ENCODE measurements around the gene TECTA. TPM values are rescaled to one million over a fixed set of nuclear protein-coding genes. Genes with fewer than 3 reads are reported as not detected.

The TECTA gene
- polyA plus RNA-seq, 2 donors = 0.09 to 0.22 TPM

DNA sequence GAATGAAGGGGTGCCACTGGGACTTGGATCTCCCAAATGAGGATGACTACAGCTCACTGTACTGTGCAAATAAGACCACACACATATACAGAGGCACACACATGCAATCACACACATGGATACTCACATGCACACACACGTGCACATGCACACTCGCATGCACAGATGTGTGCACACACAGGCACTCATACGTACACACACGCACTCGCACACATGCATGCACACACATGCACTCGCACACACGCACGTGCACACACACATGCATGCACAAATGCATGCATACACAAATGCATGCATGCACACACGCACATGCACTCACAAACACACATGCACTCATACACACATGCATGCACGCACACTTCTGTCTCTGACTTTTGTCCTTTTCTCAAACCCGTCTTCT is 36.0 kb downstream of the TECTA start:
- no peaks in the 10 kb centered on the region for H3K36me3 ChIP-seq (ENCODE audit: control insufficient read depth in 2 of 2, insufficient read depth in 2 of 2, low read length in 1 of 2)
- 86 to 92% methylated on average over 11 of the region's 11 CpGs for WGBS, 2 donors
- H3K4me1 ChIP-seq (ENCODE audit: control insufficient read depth in 2 of 2, insufficient read depth in 2 of 2, low read length in 1 of 2) = no peaks in the 10 kb centered on the region
- no peaks in the 10 kb centered on the region for H3K9me3 ChIP-seq (ENCODE audit: control insufficient read depth in 2 of 2, insufficient read depth in 1 of 2, low read depth in 1 of 2, low read length in 1 of 2)
- H3K4me3 ChIP-seq (ENCODE audit: low read depth in 1 of 2, low read length in 2 of 2) = no peak overlapping the region
- no peak overlapping the region for H3K27ac ChIP-seq (ENCODE audit: low read depth in 2 of 2, low read length in 1 of 2)
- H3K27me3 ChIP-seq (ENCODE audit: control insufficient read depth in 1 of 2, insufficient read depth in 2 of 2, low read length in 2 of 2) = no peaks in the 10 kb centered on the region

DNA sequence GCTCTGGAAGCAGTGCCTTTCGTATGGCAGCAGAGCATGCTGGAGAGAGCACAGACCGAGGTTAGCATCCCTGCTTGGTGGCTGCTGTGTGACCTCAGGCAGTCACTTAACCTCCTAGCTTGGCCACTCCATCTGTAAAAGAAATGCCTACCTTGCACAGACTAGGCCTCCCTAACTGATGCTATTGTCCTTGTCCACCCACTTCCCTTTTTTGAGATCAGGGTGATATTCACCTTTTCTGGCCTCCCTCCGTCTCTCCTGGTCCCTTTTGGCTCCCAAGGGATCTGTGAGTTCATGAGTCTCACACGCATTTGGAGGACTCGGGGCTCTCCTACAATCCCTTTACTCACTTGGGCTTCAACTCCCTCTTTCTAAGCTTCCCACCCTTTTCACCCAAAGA is 37.2 kb downstream of the TECTA start:
- Histone ChIP-seq H3K4me1 (ENCODE audit: control insufficient read depth in 2 of 2, insufficient read depth in 2 of 2, low read length in 1 of 2) (no peaks in the 10 kb centered on the region), H3K4me3 (ENCODE audit: low read depth in 1 of 2, low read length in 2 of 2) (no peak overlapping the region), H3K27ac (ENCODE audit: low read depth in 2 of 2, low read length in 1 of 2) (no peak overlapping the region), H3K36me3 (ENCODE audit: control insufficient read depth in 2 of 2, insufficient read depth in 2 of 2, low read length in 1 of 2) (no peaks in the 10 kb centered on the region), H3K27me3 (ENCODE audit: control insufficient read depth in 1 of 2, insufficient read depth in 2 of 2, low read length in 2 of 2) (no peaks in the 10 kb centered on the region), H3K9me3 (ENCODE audit: control insufficient read depth in 2 of 2, insufficient read depth in 1 of 2, low read depth in 1 of 2, low read length in 1 of 2) (no peaks in the 10 kb centered on the region)
- WGBS, 2 donors = 91 to 93% methylated on average over 5 of the region's 5 CpGs

DNA sequence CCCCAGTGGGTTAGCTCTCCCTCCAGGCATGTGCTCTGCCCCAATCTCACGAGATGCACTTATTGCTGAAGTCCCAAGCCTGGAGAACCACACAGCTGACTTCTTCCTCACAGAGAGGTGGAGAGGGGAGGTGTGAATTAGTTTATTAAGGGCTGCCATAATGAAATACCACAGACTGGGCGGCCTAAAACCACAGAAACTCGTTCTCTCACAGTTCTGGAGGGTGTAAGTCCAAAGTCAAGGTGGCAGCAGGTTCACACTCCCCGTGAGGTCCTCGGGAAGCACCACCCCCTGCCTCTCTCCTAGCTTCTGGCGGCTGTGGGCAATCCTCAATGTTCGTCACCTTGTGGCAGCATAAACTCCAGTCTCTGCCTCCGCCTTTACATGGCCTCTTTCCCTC is 39.3 kb downstream of the TECTA start:
- H3K4me3 ChIP-seq (ENCODE audit: low read depth in 1 of 2, low read length in 2 of 2) = no peak overlapping the region
- H3K4me1 ChIP-seq (ENCODE audit: control insufficient read depth in 2 of 2, insufficient read depth in 2 of 2, low read length in 1 of 2) = no peaks in the 10 kb centered on the region
- H3K27me3 ChIP-seq (ENCODE audit: control insufficient read depth in 1 of 2, insufficient read depth in 2 of 2, low read length in 2 of 2) = no peaks in the 10 kb centered on the region
- 64 to 72% methylated on average over 8 of the region's 8 CpGs for WGBS, 2 donors
- no peak overlapping the region for H3K27ac ChIP-seq (ENCODE audit: low read depth in 2 of 2, low read length in 1 of 2)
- no peaks in the 10 kb centered on the region for H3K36me3 ChIP-seq (ENCODE audit: control insufficient read depth in 2 of 2, insufficient read depth in 2 of 2, low read length in 1 of 2)
- no peaks in the 10 kb centered on the region for H3K9me3 ChIP-seq (ENCODE audit: control insufficient read depth in 2 of 2, insufficient read depth in 1 of 2, low read depth in 1 of 2, low read length in 1 of 2)

DNA sequence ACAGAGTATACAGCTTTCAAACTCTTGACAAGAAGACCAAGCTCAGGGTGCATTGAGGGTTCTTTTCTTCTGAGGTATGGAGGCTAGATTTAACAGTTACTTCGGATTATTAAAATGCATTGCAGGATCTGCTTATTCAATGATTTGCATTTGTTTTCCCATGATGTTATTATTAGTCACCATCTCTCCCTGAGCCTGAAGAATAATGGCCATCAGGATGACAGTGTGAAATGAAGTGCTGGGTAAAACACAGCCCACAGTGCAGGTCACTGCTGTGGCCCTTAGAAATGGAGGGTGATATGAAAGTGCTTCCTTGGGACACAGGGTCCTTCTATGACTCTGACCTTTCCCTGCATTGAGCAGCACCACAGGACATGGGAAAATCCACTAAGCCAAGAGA is 40.0 kb downstream of the TECTA start:
- no peak overlapping the region for H3K4me3 ChIP-seq (ENCODE audit: low read depth in 1 of 2, low read length in 2 of 2)
- peaks cover 0 to 2% of the 10 kb centered on the region in 2 donors for H3K36me3 ChIP-seq (ENCODE audit: control insufficient read depth in 2 of 2, insufficient read depth in 2 of 2, low read length in 1 of 2)
- H3K4me1 ChIP-seq (ENCODE audit: control insufficient read depth in 2 of 2, insufficient read depth in 2 of 2, low read length in 1 of 2) = no peaks in the 10 kb centered on the region
- no peaks in the 10 kb centered on the region for H3K9me3 ChIP-seq (ENCODE audit: control insufficient read depth in 2 of 2, insufficient read depth in 1 of 2, low read depth in 1 of 2, low read length in 1 of 2)
- no peaks in the 10 kb centered on the region for H3K27me3 ChIP-seq (ENCODE audit: control insufficient read depth in 1 of 2, insufficient read depth in 2 of 2, low read length in 2 of 2)
- H3K27ac ChIP-seq (ENCODE audit: low read depth in 2 of 2, low read length in 1 of 2) = no peak overlapping the region
- 69 to 79% methylated on average over 1 of the region's 1 CpG for WGBS, 2 donors

DNA sequence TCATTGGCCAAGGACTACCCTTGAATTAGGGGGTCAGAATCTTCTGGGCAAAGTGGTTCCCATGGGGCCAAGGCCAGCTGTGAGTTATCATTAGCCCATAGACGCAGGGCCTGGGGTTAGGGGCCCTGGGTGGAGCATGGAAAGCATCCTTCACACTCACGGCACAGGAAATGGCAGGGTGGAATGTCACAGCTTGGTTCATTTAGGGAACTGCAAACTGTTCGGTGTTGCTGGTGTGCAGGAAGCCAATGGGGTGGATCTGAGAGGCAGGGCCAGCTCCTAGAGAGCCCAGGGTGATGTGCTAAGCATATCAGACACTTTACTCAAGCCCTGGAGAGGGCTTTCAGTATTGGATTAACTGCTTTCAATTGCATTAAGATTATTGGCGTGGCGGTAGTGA is 42.9 kb downstream of the TECTA start:
- no peaks in the 10 kb centered on the region for H3K27me3 ChIP-seq (ENCODE audit: control insufficient read depth in 1 of 2, insufficient read depth in 2 of 2, low read length in 2 of 2)
- H3K27ac ChIP-seq (ENCODE audit: low read depth in 2 of 2, low read length in 1 of 2) = no peak overlapping the region
- H3K4me1 ChIP-seq (ENCODE audit: control insufficient read depth in 2 of 2, insufficient read depth in 2 of 2, low read length in 1 of 2) = no peaks in the 10 kb centered on the region
- no peaks in the 10 kb centered on the region for H3K9me3 ChIP-seq (ENCODE audit: control insufficient read depth in 2 of 2, insufficient read depth in 1 of 2, low read depth in 1 of 2, low read length in 1 of 2)
- 75 to 79% methylated on average over 5 of the region's 5 CpGs for WGBS, 2 donors
- H3K4me3 ChIP-seq (ENCODE audit: low read depth in 1 of 2, low read length in 2 of 2) = no peak overlapping the region
- H3K36me3 ChIP-seq (ENCODE audit: control insufficient read depth in 2 of 2, insufficient read depth in 2 of 2, low read length in 1 of 2) = peaks cover 0 to 2% of the 10 kb centered on the region in 2 donors

DNA sequence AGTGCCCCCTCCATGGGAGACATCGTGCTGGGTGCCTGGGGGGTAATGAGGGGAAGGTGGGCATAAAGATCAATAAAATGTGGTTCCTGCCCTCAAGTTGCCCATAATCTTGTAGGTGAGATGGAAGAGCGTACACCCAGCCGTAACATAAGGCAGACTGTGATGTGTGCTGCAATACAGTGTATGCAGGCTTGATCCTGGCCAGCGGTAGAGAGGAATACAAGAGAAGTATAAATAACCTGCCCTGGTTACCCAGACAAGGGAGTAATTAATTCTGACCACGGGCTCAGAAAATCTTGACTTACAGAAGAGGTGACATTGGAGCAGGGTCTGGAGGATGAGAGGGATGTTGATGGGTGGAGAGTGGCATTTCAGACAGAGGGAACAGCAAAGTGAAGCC is 43.7 kb downstream of the TECTA start:
- Histone ChIP-seq H3K9me3 (ENCODE audit: control insufficient read depth in 2 of 2, insufficient read depth in 1 of 2, low read depth in 1 of 2, low read length in 1 of 2) (no peaks in the 10 kb centered on the region), H3K4me3 (ENCODE audit: low read depth in 1 of 2, low read length in 2 of 2) (no peak overlapping the region), H3K27me3 (ENCODE audit: control insufficient read depth in 1 of 2, insufficient read depth in 2 of 2, low read length in 2 of 2) (no peaks in the 10 kb centered on the region), H3K4me1 (ENCODE audit: control insufficient read depth in 2 of 2, insufficient read depth in 2 of 2, low read length in 1 of 2) (no peaks in the 10 kb centered on the region), H3K36me3 (ENCODE audit: control insufficient read depth in 2 of 2, insufficient read depth in 2 of 2, low read length in 1 of 2) (peaks cover 0 to 2% of the 10 kb centered on the region in 2 donors), H3K27ac (ENCODE audit: low read depth in 2 of 2, low read length in 1 of 2) (no peak overlapping the region)
- WGBS, 2 donors = 85 to 86% methylated on average over 5 of the region's 5 CpGs

DNA sequence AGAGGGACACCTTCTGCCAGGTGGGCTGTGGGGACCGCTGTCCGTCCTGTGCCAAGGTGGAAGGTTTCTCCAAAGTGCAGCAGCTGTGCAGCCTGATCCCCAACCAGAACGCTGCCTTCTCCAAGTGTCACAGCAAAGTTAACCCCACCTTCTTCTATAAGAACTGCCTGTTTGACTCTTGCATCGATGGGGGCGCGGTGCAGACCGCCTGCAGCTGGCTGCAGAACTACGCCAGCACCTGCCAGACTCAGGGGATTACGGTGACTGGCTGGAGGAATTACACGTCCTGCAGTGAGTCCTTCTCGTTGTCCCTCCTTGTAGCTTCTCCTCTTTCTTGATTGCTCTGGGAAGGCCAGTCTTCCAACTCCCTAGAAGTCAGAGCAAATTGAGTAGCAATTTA is 44.8 kb downstream of the TECTA start:
- Histone ChIP-seq H3K36me3 (ENCODE audit: control insufficient read depth in 2 of 2, insufficient read depth in 2 of 2, low read length in 1 of 2) (peaks cover 0 to 2% of the 10 kb centered on the region in 2 donors), H3K4me1 (ENCODE audit: control insufficient read depth in 2 of 2, insufficient read depth in 2 of 2, low read length in 1 of 2) (no peaks in the 10 kb centered on the region), H3K27me3 (ENCODE audit: control insufficient read depth in 1 of 2, insufficient read depth in 2 of 2, low read length in 2 of 2) (no peaks in the 10 kb centered on the region), H3K27ac (ENCODE audit: low read depth in 2 of 2, low read length in 1 of 2) (no peak overlapping the region), H3K9me3 (ENCODE audit: control insufficient read depth in 2 of 2, insufficient read depth in 1 of 2, low read depth in 1 of 2, low read length in 1 of 2) (no peaks in the 10 kb centered on the region), H3K4me3 (ENCODE audit: low read depth in 1 of 2, low read length in 2 of 2) (no peak overlapping the region)
- 85 to 93% methylated on average over 11 of the region's 11 CpGs for WGBS, 2 donors

DNA sequence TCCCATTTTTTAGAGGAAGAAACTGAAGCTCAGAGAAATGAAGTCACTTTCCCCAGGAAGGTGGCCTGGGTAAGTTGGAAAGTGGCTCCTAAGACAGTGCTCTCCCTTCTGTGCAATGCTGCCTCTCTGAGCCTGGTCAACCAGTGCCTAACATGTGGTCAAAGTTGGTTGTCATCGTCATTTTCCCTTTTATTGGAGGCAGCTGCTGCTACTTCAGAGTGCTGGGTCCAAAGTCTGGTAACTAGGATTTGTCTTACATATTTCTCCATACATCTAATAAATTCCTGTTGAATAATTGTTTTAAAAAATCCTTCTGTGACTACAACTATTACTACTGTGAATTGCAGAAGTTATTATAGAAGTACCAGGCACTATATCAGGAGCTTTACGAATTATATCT is 48.1 kb downstream of the TECTA start:
- Histone ChIP-seq H3K4me3 (ENCODE audit: low read depth in 1 of 2, low read length in 2 of 2) (no peak overlapping the region), H3K27ac (ENCODE audit: low read depth in 2 of 2, low read length in 1 of 2) (no peak overlapping the region)
- WGBS, 2 donors = 91 to 93% methylated on average over 2 of the region's 2 CpGs

DNA sequence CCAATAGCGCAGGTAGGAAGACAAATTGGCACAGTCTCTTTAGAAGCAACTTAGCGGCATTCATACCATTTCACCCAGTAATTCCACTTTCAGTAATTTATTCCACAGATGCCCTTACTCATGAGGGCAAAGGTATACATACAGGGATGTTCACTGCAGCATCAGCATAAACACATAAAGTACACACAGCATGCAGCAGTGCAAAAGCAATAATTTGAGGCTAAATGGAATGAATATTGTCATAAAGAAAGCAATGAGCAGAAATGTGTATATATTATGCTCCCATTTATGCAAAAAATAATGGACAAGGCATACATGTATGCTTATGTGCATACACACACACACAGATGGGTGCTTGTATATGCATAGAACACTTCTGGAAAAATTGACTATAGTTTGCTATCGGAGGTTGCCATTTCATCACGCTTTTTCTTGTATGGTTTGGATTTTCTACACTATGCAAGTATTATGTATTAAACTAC is 50.2 kb downstream of the TECTA start:
- Histone ChIP-seq H3K27ac (ENCODE audit: low read depth in 2 of 2, low read length in 1 of 2) (no peak overlapping the region), H3K36me3 (ENCODE audit: control insufficient read depth in 2 of 2, insufficient read depth in 2 of 2, low read length in 1 of 2) (no peaks in the 10 kb centered on the region), H3K4me1 (ENCODE audit: control insufficient read depth in 2 of 2, insufficient read depth in 2 of 2, low read length in 1 of 2) (no peaks in the 10 kb centered on the region), H3K4me3 (ENCODE audit: low read depth in 1 of 2, low read length in 2 of 2) (no peak overlapping the region), H3K9me3 (ENCODE audit: control insufficient read depth in 2 of 2, insufficient read depth in 1 of 2, low read depth in 1 of 2, low read length in 1 of 2) (no peaks in the 10 kb centered on the region), H3K27me3 (ENCODE audit: control insufficient read depth in 1 of 2, insufficient read depth in 2 of 2, low read length in 2 of 2) (no peaks in the 10 kb centered on the region)
- WGBS, 2 donors = 91 to 96% methylated on average over 4 of the region's 4 CpGs

More for the DNA sequence above, 48.1 kb downstream of the TECTA start:
- no peaks in the 10 kb centered on the region for H3K4me1 ChIP-seq (ENCODE audit: control insufficient read depth in 2 of 2, insufficient read depth in 2 of 2, low read length in 1 of 2)
- H3K36me3 ChIP-seq (ENCODE audit: control insufficient read depth in 2 of 2, insufficient read depth in 2 of 2, low read length in 1 of 2) = peaks cover 0 to 2% of the 10 kb centered on the region in 2 donors
- H3K9me3 ChIP-seq (ENCODE audit: control insufficient read depth in 2 of 2, insufficient read depth in 1 of 2, low read depth in 1 of 2, low read length in 1 of 2) = no peaks in the 10 kb centered on the region
- H3K27me3 ChIP-seq (ENCODE audit: control insufficient read depth in 1 of 2, insufficient read depth in 2 of 2, low read length in 2 of 2) = no peaks in the 10 kb centered on the region

DNA sequence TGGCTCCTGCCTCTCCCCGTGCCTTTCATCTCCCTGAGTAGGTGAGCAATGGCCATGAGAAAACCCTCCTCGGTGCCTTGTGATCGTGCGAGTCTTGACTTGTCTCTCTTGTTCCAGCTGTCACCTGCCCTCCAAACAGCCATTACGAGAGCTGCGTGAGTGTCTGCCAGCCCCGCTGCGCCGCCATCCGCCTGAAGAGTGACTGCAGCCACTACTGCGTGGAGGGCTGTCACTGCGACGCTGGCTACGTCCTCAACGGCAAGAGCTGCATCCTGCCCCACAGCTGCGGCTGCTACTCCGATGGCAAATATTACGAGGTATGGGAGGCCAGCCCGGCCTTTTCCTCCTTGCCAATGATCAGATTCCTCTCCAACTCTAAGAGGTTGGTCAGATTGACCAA is 51.7 kb downstream of the TECTA start:
- no peak overlapping the region for H3K4me3 ChIP-seq (ENCODE audit: low read depth in 1 of 2, low read length in 2 of 2)
- no peaks in the 10 kb centered on the region for H3K27me3 ChIP-seq (ENCODE audit: control insufficient read depth in 1 of 2, insufficient read depth in 2 of 2, low read length in 2 of 2)
- WGBS, 2 donors = 93 to 94% methylated on average over 19 of the region's 19 CpGs
- no peak overlapping the region for H3K27ac ChIP-seq (ENCODE audit: low read depth in 2 of 2, low read length in 1 of 2)
- H3K4me1 ChIP-seq (ENCODE audit: control insufficient read depth in 2 of 2, insufficient read depth in 2 of 2, low read length in 1 of 2) = no peaks in the 10 kb centered on the region
- no peaks in the 10 kb centered on the region for H3K36me3 ChIP-seq (ENCODE audit: control insufficient read depth in 2 of 2, insufficient read depth in 2 of 2, low read length in 1 of 2)
- no peaks in the 10 kb centered on the region for H3K9me3 ChIP-seq (ENCODE audit: control insufficient read depth in 2 of 2, insufficient read depth in 1 of 2, low read depth in 1 of 2, low read length in 1 of 2)

All from esophagus (tissue), 2 donors.